MM.1S (cell line): Measurements from ENCODE around the gene SPACA7.

Experiments
- CTCF ChIP-seq: fragments of 300-600 bp; sonication (generic); IDR thresholded peaks from 2 replicates; pipeline ENCODE4 v1.5.1; 2016; ENCODE audit warnings: antibody characterized with exemption, low read length, mixed read lengths
- EZH2 ChIP-seq: fragments of 300-600 bp; sonication (generic); optimal IDR thresholded peaks from 2 replicates; pipeline ENCODE3; 2017; ENCODE audit warnings: low read depth, mild to moderate bottlenecking, antibody characterized with exemption, low read length, mixed read lengths
- EZH2phosphoT487 ChIP-seq: fragments of 300-600 bp; sonication (generic); IDR thresholded peaks from 2 replicates; pipeline ENCODE4 v1.6.1; 2018; ENCODE audit warnings: antibody characterized with exemption, low read length

- TF ChIP-seq CTCF (no peak), EZH2 (no peak), EZH2phosphoT487 (no peak)
Observed at GRCh38 chr13:112450904-112451240, 74.7 kb downstream of the SPACA7 start.
